AG04449 (cell line): Measurements from ENCODE around the gene RCVRN.

Source experiments
- CTCF ChIA-PET: fragments of 350-600 bp; formaldehyde crosslinking; extraction: SDS; loops from one replicate; lab custom pipeline; 2021; ENCODE audit warnings: antibody characterized with exemption; lab: Yijun Ruan, JAX
- POLR2A ChIA-PET: fragments of 400-600, 350-600 bp; formaldehyde crosslinking; extraction: SDS; loops from one replicate; lab custom pipeline; 2020; ENCODE audit warnings: antibody characterized with exemption, inconsistent platforms; lab: Yijun Ruan, JAX
- DNase-seq: peaks from one replicate; pipeline ENCODE4 v3.0.0-alpha.2; 2010; ENCODE audit warnings: low read depth, low spot score
- H3K4me3 ChIP-seq: 2 replicates; pipeline ENCODE4 v1.5.1; 2011; ENCODE audit warnings: low read depth, mild to moderate bottlenecking, control low read depth, low read length
- CTCF ChIP-seq: IDR thresholded peaks from one replicate; pipeline ENCODE4 v1.5.1; 2011; ENCODE audit warnings: mild to moderate bottlenecking, moderate library complexity, low read length, control low read depth, inconsistent platforms; ENCODE audit not compliant: insufficient read depth; ENCODE audit errors: missing control alignments

RCVRN gene

GRCh38 chr17:9912121-9913099 is 7.3 kb upstream of the RCVRN start:
- no peak overlapping the region for H3K4me3 ChIP-seq
- ChIA-PET CTCF (interaction anchor here (1.0 kb wide), 1 partner anchor 12 kb away, joined by 3 read pairs; no protein-coding TSS in a partner anchor), POLR2A (interaction anchor here (0.6 kb wide), 1 partner anchor 762 kb away, joined by 3 read pairs; no protein-coding TSS in a partner anchor)
- no peak for TF ChIP-seq CTCF
- no peak for DNase-seq

- no peak for TF ChIP-seq CTCF
- POLR2A ChIA-PET, result no interaction called here
- CTCF ChIA-PET, result no interaction called here
- DNase-seq, result no peak
- H3K4me3 ChIP-seq, result no peak overlapping the region
These were observed 6.0 kb upstream of the RCVRN start for GRCh38 chr17:9911089-9911488.

- TF ChIP-seq CTCF, result no peak
- H3K4me3 ChIP-seq, result no peak overlapping the region
- no peak for DNase-seq
- ChIA-PET POLR2A (no interaction called here), CTCF (interaction anchor here (0.7 to 1.2 kb wide), 2 partner anchors 10 to 16 kb away, joined by 3 to 4 read pairs; no protein-coding TSS in a partner anchor)
These were observed 3.6 kb upstream of the RCVRN start for GRCh38 chr17:9908649-9909042.

GRCh38 chr17:9907883-9908648 is 3.0 kb upstream of the RCVRN start:
- H3K4me3 ChIP-seq, result no peak overlapping the region
- POLR2A ChIA-PET, result no interaction called here
- CTCF ChIA-PET, result interaction anchor here (1.2 kb wide), 1 partner anchor 17 kb away, joined by 4 read pairs; no protein-coding TSS in a partner anchor
- no peak for TF ChIP-seq CTCF
- DNase-seq, result no peak

GRCh38 chr17:9907131-9907530 is 2.1 kb upstream of the RCVRN start:
- POLR2A ChIA-PET, result no interaction called here
- no peak for DNase-seq
- no peak for TF ChIP-seq CTCF
- CTCF ChIA-PET, result interaction anchor here (1.4 kb wide), 1 partner anchor 18 kb away, joined by 4 read pairs; no protein-coding TSS in a partner anchor
- H3K4me3 ChIP-seq, result no peak overlapping the region

- POLR2A ChIA-PET, result no interaction called here
- DNase-seq, result no peak
- H3K4me3 ChIP-seq, result no peak overlapping the region
- CTCF ChIA-PET, result interaction anchor here (1.3 to 1.4 kb wide), 2 partner anchors 18 to 21 kb away, joined by 3 to 4 read pairs; no protein-coding TSS in a partner anchor
- no peak for TF ChIP-seq CTCF
These were observed 1.5 kb upstream of the RCVRN start for GRCh38 chr17:9906616-9907015.
